OCI-LY3 (cell line): ENCODE results near the gene APOD.
"Not testable (repeated sequence)": the region's sequence is repeated elsewhere in the genome, so short reads cannot be mapped to it uniquely, and the experiment has no call there.

Source experiments
- H2AFZ ChIP-seq: fragments of 200-600, 300-600 bp; shearing (Covaris generic); 2 replicates; pipeline ENCODE4 v1.6.0; 2014; ENCODE audit warnings: antibody characterized with exemption, low read depth, low read length
- H3K27ac ChIP-seq: fragments of 200-600, 300-600 bp; sonication (generic); 2 replicates; pipeline ENCODE4 v1.5.1; 2014; ENCODE audit warnings: mild to moderate bottlenecking, low read length, moderate library complexity, mixed read lengths
- H3K27me3 ChIP-seq: fragments of 200-600, 300-600 bp; sonication (generic); 2 replicates; pipeline ENCODE4 v1.6.1; 2014; ENCODE audit warnings: low read depth, low read length, mixed read lengths
- H3K36me3 ChIP-seq: fragments of 200-600, 300-600 bp; sonication (generic); replicated peaks from 2 replicates; pipeline ENCODE3; 2014; ENCODE audit warnings: low read depth, low read length, mixed read lengths
- H3K4me1 ChIP-seq: fragments of 300-600, 200-600 bp; sonication (generic); 2 replicates; pipeline ENCODE4 v1.6.1; 2014; ENCODE audit warnings: low read length, mixed read lengths
- H3K4me2 ChIP-seq: fragments of 200-600, 300-600 bp; sonication (generic); 2 replicates; pipeline ENCODE4 v1.6.1; 2014; ENCODE audit warnings: low read length, mixed read lengths
- H3K4me3 ChIP-seq: fragments of 300-600, 200-600 bp; sonication (generic); 2 replicates; pipeline ENCODE4 v1.5.1; 2014; ENCODE audit warnings: antibody characterized with exemption, mild to moderate bottlenecking, low read length, moderate library complexity
- H3K79me2 ChIP-seq: fragments of 300-600, 200-600 bp; shearing (Covaris generic); 2 replicates; pipeline ENCODE4 v1.6.1; 2014; ENCODE audit warnings: mild to moderate bottlenecking, low read length, mixed read lengths
- H3K9ac ChIP-seq: fragments of 300-600, 200-600 bp; shearing (Covaris generic); 2 replicates; pipeline ENCODE4 v1.6.0; 2014; ENCODE audit warnings: mild to moderate bottlenecking, low read length, moderate library complexity
- H3K9me3 ChIP-seq: fragments of 200-600, 300-600 bp; shearing (Covaris generic); 2 replicates; pipeline ENCODE4 v1.6.1; 2014; ENCODE audit warnings: low read length, mixed read lengths; ENCODE audit not compliant: insufficient read depth
- H4K20me1 ChIP-seq: fragments of 200-600, 300-600 bp; sonication (generic); 2 replicates; pipeline ENCODE4 v1.6.1; 2016; ENCODE audit warnings: low read length, mixed read lengths; ENCODE audit not compliant: insufficient read depth
- CTCF ChIP-seq: fragments of 200-600, 300-600 bp; sonication (generic); IDR thresholded peaks from 2 replicates; pipeline ENCODE4 v1.5.1; 2014; ENCODE audit warnings: antibody characterized with exemption, low read length, low read depth
- EZH2phosphoT487 ChIP-seq: fragments of 200-600 bp; shearing (Covaris generic); IDR thresholded peaks from 2 replicates; pipeline ENCODE4 v1.6.1; 2018; ENCODE audit warnings: antibody characterized with exemption, mixed run types, low read depth

The APOD gene

GRCh38 chr3:195619591-195620369, 36.0 kb upstream of the APOD start:
- not testable (repeated sequence) for H3K27ac ChIP-seq, H4K20me1 ChIP-seq, H3K9ac ChIP-seq, H3K9me3 ChIP-seq, H3K79me2 ChIP-seq, H3K36me3 ChIP-seq, H3K4me3 ChIP-seq, H3K4me2 ChIP-seq, H3K27me3 ChIP-seq, H3K4me1 ChIP-seq, H2AFZ ChIP-seq

- not testable (repeated sequence) for H3K4me2 ChIP-seq, H3K27me3 ChIP-seq, H4K20me1 ChIP-seq, H3K9me3 ChIP-seq, H3K9ac ChIP-seq, H3K4me3 ChIP-seq, H3K4me1 ChIP-seq, H3K79me2 ChIP-seq, H2AFZ ChIP-seq, H3K36me3 ChIP-seq, H3K27ac ChIP-seq
Measured at GRCh38 chr3:195617784-195618659, 34.3 kb upstream of the APOD start.

- H3K9ac ChIP-seq, H3K27ac ChIP-seq, H3K4me3 ChIP-seq, H3K4me1 ChIP-seq, H2AFZ ChIP-seq, H3K36me3 ChIP-seq, H4K20me1 ChIP-seq, H3K4me2 ChIP-seq, H3K27me3 ChIP-seq, H3K79me2 ChIP-seq, H3K9me3 ChIP-seq: not testable (repeated sequence)
Measured at GRCh38 chr3:195617134-195617533, 33.4 kb upstream of the APOD start.

GRCh38 chr3:195616681-195617080, 32.9 kb upstream of the APOD start:
- Histone ChIP-seq H3K4me1 (no peaks in the 10 kb centered on the region), H3K79me2 (no peaks in the 10 kb centered on the region), H3K9me3 (no peaks in the 10 kb centered on the region), H3K27ac (no peak overlapping the region), H3K36me3 (no peaks in the 10 kb centered on the region), H3K4me3 (no peak overlapping the region), H3K4me2 (no peak overlapping the region), H3K27me3 (no peaks in the 10 kb centered on the region), H2AFZ (no peak overlapping the region), H3K9ac (no peak overlapping the region), H4K20me1 (no peaks in the 10 kb centered on the region)
- TF ChIP-seq EZH2phosphoT487 (no peak), CTCF (no peak)

- not testable (repeated sequence) for H3K9ac ChIP-seq, H3K27ac ChIP-seq, H3K36me3 ChIP-seq, H3K4me1 ChIP-seq, H2AFZ ChIP-seq, H3K79me2 ChIP-seq, H3K9me3 ChIP-seq, H4K20me1 ChIP-seq, H3K4me3 ChIP-seq, H3K27me3 ChIP-seq, H3K4me2 ChIP-seq
Measured at GRCh38 chr3:195615952-195616537, 32.3 kb upstream of the APOD start.

- not testable (repeated sequence) for H3K27me3 ChIP-seq, H3K36me3 ChIP-seq, H3K4me3 ChIP-seq, H3K9me3 ChIP-seq, H4K20me1 ChIP-seq, H3K4me2 ChIP-seq, H3K79me2 ChIP-seq, H2AFZ ChIP-seq, H3K27ac ChIP-seq, H3K4me1 ChIP-seq, H3K9ac ChIP-seq
Measured at GRCh38 chr3:195614672-195615504, 31.1 kb upstream of the APOD start.
